Measurements from ENCODE around the gene NEK10.
"Not testable (repeated sequence)": the region's sequence is repeated elsewhere in the genome, so short reads cannot be mapped to it uniquely, and the experiment has no call there.

Gene NEK10

DNA sequence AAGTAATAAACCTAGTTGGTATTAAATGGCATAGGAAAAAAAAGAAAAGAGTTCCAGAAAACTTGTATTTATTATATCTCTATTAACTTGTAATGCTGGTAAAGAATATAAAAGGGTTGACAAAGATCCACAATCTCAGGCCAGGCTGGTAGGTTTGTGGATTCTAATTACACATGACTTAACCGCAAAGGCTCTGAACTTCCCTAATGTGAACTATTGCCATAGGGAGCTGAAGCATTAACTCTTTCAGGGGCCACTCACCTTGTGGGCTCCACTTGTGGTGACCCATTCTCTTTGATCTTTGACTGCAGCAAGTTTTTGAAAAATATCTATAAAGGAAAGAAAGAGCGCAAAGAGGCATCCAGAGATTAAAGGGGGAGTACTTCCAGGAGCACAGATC, 58.5 kb downstream of the NEK10 start:
- no peak for DNase-seq

DNA sequence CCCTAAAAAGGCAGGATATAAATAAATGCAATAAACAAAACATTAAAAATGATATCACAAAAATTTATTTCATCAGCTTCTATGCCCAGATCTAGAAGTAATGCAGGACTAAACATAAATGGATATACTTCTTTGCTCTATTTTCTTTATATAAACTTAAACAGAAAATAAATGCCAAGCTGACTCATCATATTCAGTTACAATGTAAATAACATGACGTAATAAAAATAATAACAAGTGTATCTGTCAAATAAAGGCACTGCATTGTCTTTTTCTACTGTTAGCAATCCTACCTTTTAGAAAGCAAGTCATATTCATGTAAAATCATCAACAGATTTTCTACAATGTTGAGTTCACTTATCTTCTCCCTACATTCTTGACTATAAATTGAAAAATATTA, 61.6 kb downstream of the NEK10 start:
- DNase-seq, result no peak

DNA sequence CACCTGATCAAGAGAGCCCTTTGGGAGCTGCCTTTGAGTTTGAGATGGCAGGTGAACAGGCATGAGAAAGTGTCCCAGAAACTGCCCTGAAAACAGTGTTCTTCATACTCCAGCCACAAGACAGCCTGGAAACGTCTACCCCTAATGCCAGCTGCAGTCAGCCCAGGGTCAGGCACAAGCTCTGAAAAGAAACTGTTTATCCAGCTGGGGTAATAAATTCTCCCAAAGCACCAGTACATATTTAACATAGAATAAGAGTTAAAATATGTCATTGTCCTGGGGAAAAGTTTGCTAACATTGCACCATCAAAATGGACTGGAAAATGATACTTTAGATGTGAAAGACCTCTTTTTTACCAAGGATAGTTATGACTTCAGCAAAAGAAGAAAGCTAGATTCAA, 66.3 kb downstream of the NEK10 start:
- no peak for DNase-seq

DNA sequence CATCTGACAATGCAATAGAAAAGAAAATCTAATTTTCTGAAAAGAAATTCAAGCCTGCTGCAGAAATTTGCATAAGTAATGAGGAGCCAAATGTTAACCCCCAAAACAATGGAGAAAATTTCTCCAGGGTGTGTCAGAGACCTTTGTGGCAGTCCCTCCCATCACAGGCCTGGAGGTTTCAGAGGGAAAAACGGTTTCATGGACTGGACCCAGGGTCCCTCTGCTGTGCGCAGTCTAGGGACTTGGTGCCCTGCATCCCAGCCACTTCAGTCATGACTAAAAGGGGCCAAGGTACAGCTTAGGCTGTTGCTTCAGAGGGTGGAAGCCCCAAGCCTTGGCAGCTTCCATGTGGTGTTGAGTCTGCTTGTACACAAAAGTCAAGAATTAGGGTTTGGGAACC, 70.2 kb downstream of the NEK10 start:
- not testable (repeated sequence) for DNase-seq

DNA sequence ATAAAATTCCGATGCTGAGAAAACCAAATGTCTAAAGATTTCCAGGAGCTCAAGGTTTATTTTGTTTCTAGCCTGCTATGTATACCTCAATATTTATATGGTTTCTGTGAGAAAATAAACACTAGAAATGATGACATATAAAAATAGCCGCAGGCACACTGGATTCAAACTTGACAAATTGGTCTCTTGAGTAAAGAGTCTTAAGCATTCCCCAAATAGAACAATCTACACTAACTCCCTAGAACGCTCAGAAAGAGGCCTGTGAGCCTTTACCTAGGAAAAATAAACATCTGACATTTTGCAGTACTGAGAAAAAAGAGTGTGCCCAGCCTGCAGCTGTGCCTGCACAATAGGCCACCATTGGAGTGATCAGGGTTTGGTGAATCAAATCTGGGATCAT, 75.2 kb downstream of the NEK10 start:
- no peak for DNase-seq

DNA sequence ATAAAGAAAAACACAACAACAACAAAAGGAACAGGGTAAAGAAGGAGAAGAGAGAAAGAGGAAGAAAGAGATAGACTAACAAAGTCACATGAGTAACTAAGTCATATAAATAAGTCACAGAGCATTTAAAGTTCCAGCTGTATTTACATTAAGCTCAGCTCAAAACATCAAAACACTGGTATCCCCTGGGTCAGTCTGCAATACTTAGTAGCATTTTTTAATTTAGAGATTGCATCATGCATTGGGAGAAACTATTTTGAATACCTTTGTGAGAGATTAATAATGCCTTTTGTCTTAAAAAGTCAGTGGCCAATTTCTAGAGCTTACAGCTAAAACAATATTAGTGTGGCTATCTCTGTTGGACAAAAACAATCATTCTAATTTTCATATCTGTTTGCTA, 78.4 kb downstream of the NEK10 start:
- no peak for DNase-seq

DNA sequence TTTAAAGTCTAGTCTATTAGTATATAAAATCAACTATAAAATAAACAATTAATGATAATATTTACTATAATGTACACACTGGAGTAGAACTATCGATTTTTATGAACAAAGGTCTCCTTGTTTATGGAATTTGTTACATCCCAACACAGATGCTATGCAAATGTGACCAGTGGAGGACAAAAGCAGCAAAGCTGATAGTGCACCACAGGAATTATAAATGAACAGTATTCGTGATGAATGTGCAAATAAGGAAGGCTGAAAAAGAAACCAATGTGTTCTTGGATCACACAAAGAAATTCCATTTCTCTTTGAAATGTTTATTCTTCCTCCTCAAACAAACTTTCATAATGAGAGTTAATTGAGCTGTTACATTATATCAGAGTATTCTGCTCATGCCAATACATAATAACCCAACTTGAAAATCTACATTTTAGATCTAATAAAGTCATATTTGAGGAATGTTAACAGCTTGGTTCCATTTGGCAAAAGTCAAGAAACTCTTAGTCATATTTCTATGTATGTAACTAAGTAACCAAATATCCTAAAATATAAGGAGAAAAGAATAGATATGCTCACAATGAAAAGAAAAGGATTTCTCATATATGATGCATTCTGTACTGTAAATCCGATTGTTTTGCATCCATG, 79.3 kb downstream of the NEK10 start:
- DNase-seq, result no peak

DNA sequence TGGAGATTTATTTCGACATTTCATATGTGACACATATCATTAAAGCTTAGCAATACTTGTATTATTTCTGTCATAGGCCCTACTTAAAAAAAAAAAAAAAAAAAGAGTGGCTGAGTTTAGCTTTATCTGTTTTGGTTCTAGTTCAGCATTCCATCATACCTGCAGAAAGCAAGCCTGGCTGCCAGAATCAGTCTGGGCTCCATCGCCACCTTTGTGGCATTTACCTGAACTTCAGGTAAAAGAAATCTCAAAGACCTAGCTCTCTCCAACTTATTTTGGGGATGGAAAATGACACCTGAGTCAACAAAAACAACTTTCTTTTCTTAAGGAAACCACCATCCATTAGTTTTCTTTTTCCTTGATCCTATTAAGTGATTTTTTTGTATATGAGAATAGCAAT, 82.1 kb downstream of the NEK10 start:
- no peak for DNase-seq

DNA sequence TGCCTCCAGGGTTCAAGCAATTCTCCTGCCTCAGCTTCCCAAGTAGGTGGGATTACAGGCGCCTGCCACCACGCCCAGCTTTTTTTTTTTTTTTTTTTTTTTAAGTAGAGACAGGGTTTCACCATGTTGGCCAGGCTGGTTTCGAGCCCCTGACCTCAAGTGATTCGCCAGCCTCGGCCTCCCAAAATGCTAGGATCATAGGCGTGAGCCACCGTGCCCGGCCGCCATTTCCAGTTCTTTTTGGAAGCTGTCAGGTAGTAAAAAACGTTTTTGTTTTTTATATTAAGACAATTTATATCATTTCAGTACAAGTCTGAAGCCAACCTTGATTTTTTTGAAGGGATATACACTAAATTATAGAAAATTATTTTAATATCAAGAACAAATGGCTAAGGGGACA, 82.7 kb downstream of the NEK10 start:
- not testable (repeated sequence) for DNase-seq

DNA sequence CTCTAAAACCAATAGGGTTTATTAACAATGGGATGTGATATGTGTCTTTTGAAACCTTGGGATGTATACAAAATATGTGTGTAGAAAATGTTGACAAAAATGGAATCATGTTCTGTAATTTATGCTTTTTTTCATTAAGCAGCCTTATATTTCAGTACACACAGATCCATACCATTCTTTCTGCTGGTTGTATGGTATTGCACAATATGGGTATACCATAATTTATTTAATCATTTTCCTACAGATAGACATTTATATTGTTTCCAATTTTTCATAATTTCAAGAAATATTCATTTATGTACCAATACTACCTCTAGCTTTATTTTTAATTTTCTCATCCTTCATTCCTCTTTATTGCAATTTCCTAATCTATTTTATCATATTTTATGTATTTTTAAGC, 83.5 kb downstream of the NEK10 start:
- DNase-seq, result no peak

DNA sequence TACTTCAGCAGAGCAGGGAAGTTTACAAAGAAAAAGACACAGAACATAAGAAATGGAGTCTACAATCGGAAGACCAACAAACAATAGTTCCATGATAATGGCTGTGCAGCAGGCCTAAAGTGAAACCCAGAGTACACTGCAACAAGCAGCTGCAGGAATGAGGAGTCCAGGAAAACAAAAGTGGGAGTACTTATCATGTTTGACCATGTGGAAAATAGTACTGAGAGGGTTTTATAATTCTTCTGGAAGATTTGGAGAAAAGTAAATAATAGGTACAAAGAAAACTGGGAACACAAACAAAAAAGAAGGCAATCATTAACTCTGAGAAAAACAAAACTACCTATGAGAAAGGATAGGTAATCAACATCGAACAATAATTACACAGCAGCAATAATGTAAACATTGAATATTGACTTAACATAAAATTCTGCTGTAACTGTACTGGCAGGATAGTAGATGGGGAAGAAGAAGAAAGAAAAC, 87.5 kb downstream of the NEK10 start:
- no peak for DNase-seq

DNA sequence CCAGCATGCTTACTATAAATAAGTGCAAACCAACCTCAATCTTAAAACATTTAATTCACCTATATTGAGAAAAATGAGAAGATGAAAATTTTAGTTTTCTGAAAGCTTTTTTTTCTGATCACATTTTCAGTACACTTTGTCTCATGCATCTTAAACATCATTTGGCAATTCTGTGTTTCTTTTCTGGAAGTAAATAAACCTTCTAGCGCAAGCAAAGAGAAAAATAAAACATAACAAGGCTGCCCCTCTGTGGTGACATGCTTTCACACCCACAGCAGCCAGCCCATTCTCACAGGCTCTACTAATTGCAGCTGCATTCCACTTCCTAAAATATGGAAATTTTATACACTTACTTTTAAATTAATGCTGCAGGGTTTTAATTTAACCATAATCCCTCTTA, 90.1 kb downstream of the NEK10 start:
- no peak for DNase-seq

DNA sequence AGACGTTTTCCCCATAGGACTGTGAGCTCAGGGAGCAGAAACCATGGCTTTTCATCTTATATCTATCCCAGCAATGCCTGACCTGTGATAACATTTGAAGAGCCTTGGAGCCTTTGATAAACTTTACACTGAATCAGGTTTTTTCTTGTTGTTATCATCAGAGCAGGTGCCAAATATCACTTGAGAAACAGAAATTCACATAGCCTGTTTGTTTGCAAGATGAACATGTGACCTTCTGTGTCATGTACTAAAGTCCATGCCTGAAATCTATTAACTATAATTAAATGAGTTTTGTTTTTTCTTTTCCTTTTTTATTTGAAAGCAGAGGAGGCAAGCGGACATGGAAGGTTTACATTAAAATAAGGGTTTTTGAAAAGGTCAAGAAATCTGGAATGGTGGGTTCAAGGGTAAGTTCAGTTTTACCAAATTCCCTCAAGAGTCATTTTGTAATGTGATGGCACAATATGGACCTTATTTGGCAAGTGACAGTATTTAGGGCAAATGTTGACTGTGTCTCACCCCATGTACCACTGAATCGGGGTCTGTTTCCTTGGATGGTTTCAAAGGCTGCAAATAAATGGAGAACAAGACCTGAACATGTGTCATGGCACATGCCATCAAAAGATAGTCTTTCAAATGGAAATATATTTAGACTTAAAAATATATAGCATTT, 90.7 kb downstream of the NEK10 start:
- DNase-seq, result no peak

DNA sequence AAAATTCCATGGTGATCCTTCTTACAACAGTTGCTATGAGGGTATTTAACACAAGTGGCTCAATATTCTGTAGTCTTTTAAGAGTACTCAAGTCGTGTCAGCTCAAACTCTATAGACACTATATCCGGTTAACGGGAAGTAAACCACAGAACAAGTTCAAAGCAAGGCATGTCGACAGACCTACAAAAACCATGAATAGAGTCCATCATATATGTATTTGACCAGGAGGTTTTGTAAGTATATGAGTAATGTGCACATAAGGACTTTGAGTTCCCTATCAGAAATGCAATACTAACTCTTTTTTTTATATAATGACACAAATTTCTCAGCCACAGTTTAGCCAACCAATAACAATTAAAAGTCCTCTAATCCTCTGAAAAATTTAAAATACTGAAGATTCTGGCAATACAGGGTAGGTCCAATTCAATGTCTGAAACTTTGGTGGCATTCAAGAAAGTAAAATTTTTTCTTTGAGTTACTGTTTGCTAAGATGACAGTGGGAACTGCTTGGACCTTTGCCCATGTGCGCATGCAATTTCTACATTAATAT, 93.7 kb downstream of the NEK10 start:
- DNase-seq, result no peak

DNA sequence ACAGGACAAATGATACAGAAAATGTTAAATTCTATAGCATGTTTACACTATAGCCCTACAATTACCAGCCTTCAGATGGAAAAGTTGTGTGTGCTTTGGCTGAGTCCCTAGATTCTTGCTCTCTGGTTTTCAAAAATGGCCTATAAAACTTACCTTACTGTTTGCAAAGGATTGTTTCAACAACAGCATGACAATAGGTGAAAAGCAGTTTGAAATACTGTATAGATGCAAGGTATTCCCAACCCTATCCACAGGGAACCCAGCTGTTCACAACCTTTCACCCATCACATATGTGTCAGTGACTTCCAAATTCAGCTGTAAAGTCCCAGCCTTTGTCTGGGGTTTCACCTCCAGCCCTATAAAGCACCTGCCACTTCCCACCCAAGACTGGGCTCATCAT, 97.3 kb downstream of the NEK10 start:
- DNase-seq, result no peak

DNA sequence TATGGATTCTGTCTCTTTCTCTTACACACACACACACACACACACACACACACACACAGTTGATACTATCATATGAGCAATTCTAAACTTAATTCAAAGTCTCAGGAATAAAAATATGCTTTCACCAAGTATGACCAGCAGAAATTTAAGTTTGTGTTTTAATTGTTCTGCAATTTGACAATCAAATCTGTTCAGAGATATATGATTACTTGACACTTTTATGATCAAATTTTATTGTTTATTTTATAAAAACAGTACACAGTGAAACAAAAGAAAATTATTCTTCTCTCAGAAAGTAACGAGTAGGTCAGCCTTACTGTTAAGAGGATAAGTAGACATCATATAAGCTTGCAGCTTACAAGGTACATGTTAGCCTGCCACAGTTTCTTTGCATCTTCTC, 114.3 kb downstream of the NEK10 start:
- no peak for DNase-seq

DNA sequence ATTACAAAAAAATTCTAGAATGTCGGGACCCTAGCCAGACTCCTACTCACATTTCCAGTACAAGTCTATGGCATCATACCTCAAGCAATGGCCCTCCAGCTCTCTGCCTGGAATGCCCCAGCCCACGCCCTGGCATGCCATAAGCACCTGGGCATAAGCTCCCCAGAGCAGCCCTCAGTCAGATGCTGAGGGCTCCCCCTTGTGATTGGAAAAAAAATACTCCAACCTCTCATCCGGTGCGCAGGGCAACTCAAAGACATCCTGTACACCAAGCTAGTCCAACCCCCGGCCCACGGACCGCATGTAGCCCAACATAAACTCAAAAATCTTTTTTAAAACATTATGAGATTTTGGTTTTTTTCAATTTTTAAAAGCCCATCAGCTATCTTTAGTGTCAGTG, 115.4 kb downstream of the NEK10 start:
- no peak for DNase-seq

DNA sequence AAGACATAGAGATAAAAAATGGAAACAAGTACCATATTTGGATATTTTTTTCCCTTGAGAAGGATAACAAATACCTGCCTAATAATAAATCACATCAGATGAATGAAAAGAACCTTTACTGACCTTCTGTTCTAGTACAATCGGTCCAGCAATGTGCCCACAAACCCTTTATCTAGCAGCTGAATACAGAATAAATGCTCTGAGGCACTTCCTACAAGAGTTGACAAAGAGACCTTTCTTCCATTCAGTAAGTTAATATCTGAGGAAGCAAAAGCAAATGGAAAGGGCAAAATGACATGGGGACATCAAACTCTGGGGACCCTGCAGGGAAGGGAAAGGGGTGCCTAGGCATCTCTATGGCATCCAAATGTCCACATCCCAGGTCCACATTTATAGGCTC, 115.8 kb downstream of the NEK10 start:
- DNase-seq, result no peak

DNA sequence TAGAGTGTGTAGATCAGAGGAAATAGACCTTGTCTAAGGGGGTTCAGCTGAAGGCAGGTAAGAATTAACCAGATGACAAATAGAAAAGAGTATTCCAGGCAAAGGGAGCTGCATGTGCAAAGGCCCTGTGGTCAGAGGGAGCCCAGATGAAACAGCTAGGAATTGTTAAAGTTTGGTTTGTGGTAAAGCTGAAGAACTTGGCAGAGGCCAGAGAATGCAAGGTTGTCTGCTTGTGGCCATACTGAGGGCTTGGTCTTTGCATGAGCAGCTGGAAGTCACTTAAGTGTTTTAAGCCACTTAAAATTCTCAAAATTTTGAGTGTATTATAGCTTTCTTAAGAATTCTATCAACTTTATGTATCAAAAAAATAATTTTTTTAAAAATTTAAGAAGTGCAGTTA, 116.5 kb downstream of the NEK10 start:
- no peak for DNase-seq

DNA sequence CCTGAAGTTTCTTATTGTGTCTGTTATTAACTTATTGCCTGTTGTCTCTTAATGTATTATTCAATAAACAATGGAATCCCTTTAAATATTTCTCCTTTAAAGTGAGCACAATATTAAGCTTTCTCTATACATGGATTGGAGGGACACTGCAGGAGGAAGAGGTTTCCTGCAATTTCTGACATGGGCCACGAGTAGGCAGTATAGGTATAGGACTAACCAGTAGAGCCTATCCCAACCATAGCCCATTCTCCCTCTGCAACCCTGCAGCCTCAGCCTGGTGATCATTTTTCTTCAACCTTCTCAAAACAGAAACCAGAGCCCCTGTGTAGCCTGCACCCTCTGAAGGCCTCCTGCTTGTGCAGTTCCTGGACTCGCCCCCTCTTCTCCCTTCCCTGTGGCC, 124.8 kb downstream of the NEK10 start:
- no peak for DNase-seq

DNA sequence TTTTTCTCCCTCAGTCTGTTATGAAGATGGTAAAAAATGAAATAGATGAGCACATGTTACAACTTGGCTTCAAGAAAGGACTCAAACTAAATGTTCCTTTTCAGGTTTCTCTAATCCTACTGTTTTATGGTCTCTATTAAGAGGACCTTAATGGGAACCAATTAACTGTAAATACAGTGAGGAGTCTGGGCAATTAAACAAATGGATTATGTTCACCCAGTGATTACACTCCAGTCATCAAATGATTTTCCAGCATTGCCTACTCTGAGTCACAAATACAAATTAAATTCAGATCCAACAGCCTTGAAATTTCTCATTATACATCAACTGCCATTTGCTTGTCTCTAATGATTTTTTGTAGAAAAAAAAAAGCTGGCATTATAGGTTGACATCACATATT, 129.2 kb downstream of the NEK10 start:
- no peak for DNase-seq

DNA sequence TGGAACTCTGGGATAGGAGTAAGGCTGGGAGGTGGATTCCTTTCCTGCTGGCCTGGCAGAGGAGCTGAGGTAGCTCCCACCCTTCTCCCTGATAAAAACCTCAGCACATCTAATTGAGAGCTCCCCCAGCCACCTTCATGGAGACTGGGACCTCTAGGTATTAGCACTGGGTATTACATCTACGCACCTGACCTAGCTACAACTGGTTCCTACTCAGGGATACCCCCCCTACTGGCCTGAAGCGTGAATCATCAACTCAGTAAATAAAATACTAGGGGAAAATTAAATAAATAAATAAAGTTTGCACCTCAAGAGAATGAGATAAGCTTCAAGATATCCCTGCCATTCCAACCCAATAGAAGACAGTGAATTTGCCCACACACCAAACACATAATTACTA, 140.4 kb downstream of the NEK10 start:
- no peak for DNase-seq

DNA sequence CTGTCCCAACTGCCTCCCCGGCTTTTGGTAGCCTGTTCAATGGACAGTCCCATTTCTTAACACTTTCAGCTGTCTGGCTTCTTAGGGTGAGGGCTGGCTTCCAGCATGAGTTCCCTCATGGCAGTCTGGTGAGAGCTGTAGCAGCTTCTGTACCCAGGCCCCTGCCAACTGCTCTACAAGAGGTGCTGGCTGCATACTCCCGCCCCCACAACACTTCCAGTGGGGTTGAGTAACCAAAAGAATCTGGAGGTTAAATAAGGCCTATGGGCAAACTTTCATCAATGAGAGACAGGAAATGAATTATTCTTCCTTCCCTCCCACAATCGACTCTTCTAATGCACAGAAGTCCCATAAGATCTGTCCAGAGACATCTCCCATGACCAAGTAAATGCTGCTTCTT, 145.0 kb downstream of the NEK10 start:
- no peak for DNase-seq

DNA sequence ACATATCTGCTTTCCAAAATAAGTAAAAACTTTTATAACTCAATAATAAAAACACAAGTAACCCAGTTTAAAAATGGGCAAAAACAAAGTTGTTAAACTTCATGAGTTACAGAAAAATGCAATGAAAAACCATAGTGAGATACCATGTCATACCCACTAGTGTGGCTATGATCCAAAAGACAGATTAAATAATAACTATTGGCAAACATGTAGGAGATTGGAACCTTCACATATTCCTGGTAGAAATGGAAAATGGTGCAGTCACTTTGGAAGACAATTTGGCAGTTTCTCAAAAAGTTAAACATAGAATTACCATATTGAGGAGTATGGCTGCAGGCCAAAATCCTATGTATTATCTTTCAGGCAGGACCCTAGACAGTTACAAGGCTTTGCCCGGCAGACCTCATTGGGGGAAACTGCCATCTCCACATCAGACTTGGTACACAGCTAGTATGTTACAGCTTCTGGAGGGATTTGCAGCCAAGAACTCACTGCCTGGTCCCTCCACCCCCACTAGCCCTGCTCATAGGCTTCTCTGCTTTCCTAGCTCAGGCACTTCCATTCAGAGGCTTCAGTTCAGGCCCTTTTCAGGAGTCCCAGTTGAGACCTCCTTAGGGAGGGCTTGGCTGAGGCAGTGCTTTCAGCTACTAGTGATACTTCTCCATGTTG, 147.8 kb downstream of the NEK10 start:
- no peak for DNase-seq
